Lower leg skin (tissue), 3 donors: ENCODE data around the gene WNT9B.

Experiments
- CTCF ChIP-seq, 3 donors: fragments of 450-650 bp; IDR thresholded peaks; one replicate each; pipeline ENCODE4 v1.5.1; 2016; ENCODE audit warnings: antibody characterized with exemption in 3 of 3, mild to moderate bottlenecking in 3 of 3, moderate library complexity in 2 of 3
- POLR2A ChIP-seq, 2 donors: fragments of 450-650 bp; IDR thresholded peaks; one replicate each; pipeline ENCODE4 v1.6.1; 2016 to 2017; ENCODE audit warnings: antibody characterized with exemption in 2 of 2, mild to moderate bottlenecking in 1 of 2, moderate library complexity in 1 of 2

- TF ChIP-seq POLR2A (IDR thresholded peaks at IDR 0.05) = no peak
- no peak for TF ChIP-seq CTCF (IDR thresholded peaks at IDR 0.05)
Measured at GRCh38 chr17:46862949-46863348, 11.6 kb downstream of the WNT9B start.
